T-helper 1 cell treated with Interleukin-12 subunit alpha and Interleukin-12 subunit beta and Interleukin-4 antibody, amounts not matched to agents 30 μg/mL and 1 μg/mL, for 36 hours (primary cell): ENCODE data around the gene OCIAD1.
"Not testable (repeated sequence)": the region's sequence is repeated elsewhere in the genome, so short reads cannot be mapped to it uniquely, and the experiment has no call there.

Experiments
- H3K27ac Mint-ChIP-seq: one replicate; pipeline ENCODE4 v1.8.0; 2021; ENCODE audit warnings: mild to moderate bottlenecking, mixed read lengths
- H3K27me3 Mint-ChIP-seq: one replicate; pipeline ENCODE4 v1.8.0; 2021; ENCODE audit warnings: low read depth, mixed read lengths
- H3K36me3 Mint-ChIP-seq: one replicate; pipeline ENCODE4 v1.8.0; 2021; ENCODE audit warnings: low read depth, mixed read lengths
- H3K4me1 Mint-ChIP-seq: one replicate; pipeline ENCODE4 v1.8.0; 2021; ENCODE audit warnings: low read depth, mixed read lengths
- H3K4me3 Mint-ChIP-seq: one replicate; pipeline ENCODE4 v1.8.0; 2021; ENCODE audit warnings: mild to moderate bottlenecking, moderate library complexity, mixed read lengths
- H3K9me3 Mint-ChIP-seq: one replicate; pipeline ENCODE4 v1.8.0; 2021; ENCODE audit warnings: mixed read lengths

The OCIAD1 gene, protein sequence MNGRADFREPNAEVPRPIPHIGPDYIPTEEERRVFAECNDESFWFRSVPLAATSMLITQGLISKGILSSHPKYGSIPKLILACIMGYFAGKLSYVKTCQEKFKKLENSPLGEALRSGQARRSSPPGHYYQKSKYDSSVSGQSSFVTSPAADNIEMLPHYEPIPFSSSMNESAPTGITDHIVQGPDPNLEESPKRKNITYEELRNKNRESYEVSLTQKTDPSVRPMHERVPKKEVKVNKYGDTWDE

DNA sequence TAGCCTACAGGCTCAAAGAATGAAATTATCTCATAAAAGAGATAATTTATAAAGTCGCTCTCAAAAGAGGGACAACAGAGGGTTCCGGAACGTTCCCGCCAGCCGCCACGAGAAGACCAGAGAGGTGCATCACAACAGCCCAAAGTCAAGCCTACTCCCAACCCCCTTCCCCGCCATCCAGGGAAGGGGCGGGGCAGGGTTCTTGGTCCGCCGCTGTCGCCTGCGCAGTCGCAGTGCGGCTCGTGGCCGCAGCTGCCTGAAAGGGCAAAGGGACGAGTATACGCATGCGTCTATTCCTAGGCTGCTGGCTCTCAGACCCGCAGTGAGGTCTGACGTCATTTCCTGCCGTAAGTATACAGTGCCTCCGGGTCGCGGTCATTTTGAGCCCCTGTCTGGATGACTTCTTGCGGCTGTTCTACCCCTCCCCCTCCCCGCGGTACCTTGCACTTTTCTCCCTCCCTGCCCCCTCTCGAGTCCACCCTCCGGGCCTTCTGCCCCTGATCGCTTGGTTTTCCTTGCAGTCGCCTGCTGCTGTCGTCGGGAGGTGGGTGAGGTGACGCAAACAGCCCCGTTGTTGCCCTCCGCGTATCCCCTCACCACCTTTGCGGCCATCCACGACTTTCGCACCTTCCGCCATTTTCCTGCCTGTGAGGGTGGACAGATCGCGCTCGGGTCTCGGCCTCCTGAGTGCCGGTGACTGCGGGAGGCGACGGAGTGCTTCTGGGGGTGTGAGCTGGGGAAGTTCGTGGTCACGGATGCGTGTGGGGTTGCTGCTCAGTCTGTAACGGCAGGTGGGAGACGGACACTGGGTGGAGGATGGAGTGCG lies at the start of gene OCIAD1:
OCIAD1 (plus strand) TSS at position 383 of the 826 bp plus-strand sequence. CDS start 1,537 bp downstream, outside the sequence.
- Mint-ChIP-seq H3K4me3 (peak within 1 kb of the TSS; percentile 100), H3K36me3 (peaks cover 22% of the 10 kb centered on the region), H3K27me3 (peaks cover 3% of the 10 kb centered on the region), H3K9me3 (no peaks in the 10 kb centered on the region), H3K27ac (peak within 1 kb of the TSS; percentile 100), H3K4me1 (peaks cover 23% of the 10 kb centered on the region)

DNA sequence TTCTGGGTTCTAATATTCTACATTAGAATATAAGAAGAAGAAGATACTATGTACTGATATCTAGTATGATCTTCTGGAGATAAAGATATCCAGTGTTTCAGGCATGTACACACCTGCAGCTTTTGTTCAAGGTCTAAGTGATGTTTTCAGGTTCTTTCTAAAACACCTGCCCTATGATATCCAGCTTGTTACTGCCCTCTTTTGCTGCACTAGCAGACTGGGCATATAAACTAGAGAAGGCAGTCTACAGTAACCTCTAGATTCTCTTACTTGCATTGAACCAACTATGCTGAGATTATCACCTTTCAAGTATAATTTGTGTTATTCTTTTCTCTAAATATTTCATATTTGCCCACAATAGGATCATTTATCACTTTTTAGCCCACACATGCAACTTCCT lies 48.9 kb upstream of the OCIAD1 start:
- Mint-ChIP-seq H3K27ac (no peak overlapping the region), H3K4me1 (peaks cover 25% of the 10 kb centered on the region), H3K27me3 (no peaks in the 10 kb centered on the region), H3K36me3 (no peaks in the 10 kb centered on the region), H3K9me3 (no peaks in the 10 kb centered on the region), H3K4me3 (no peak overlapping the region)

- Mint-ChIP-seq H3K4me1 (peaks cover 11% of the 10 kb centered on the region), H3K4me3 (no peak overlapping the region), H3K9me3 (no peaks in the 10 kb centered on the region), H3K36me3 (no peaks in the 10 kb centered on the region), H3K27ac (no peak overlapping the region), H3K27me3 (no peaks in the 10 kb centered on the region)
Observed at GRCh38 chr4:48785302-48785701, 45.6 kb upstream of the OCIAD1 start.

- no peaks in the 10 kb centered on the region for H3K27me3 Mint-ChIP-seq
- no peaks in the 10 kb centered on the region for H3K36me3 Mint-ChIP-seq
- peaks cover 1% of the 10 kb centered on the region for H3K4me1 Mint-ChIP-seq
- no peak overlapping the region for H3K4me3 Mint-ChIP-seq
- H3K9me3 Mint-ChIP-seq, result no peaks in the 10 kb centered on the region
- H3K27ac Mint-ChIP-seq, result no peak overlapping the region
Observed at GRCh38 chr4:48786549-48786948, 44.3 kb upstream of the OCIAD1 start.

GRCh38 chr4:48787056-48787455 lies 43.8 kb upstream of the OCIAD1 start:
- no peaks in the 10 kb centered on the region for H3K36me3 Mint-ChIP-seq
- H3K4me1 Mint-ChIP-seq, result peaks cover 1% of the 10 kb centered on the region
- H3K27me3 Mint-ChIP-seq, result no peaks in the 10 kb centered on the region
- no peaks in the 10 kb centered on the region for H3K9me3 Mint-ChIP-seq
- no peak overlapping the region for H3K27ac Mint-ChIP-seq
- H3K4me3 Mint-ChIP-seq, result no peak overlapping the region

GRCh38 chr4:48790561-48790960 lies 40.3 kb upstream of the OCIAD1 start:
- no peak overlapping the region for H3K4me3 Mint-ChIP-seq
- H3K9me3 Mint-ChIP-seq, result no peaks in the 10 kb centered on the region
- no peak overlapping the region for H3K27ac Mint-ChIP-seq
- no peaks in the 10 kb centered on the region for H3K27me3 Mint-ChIP-seq
- no peaks in the 10 kb centered on the region for H3K36me3 Mint-ChIP-seq
- peaks cover 1% of the 10 kb centered on the region for H3K4me1 Mint-ChIP-seq

GRCh38 chr4:48791313-48791712 lies 39.6 kb upstream of the OCIAD1 start:
- Mint-ChIP-seq H3K9me3 (no peaks in the 10 kb centered on the region), H3K4me1 (peaks cover 1% of the 10 kb centered on the region), H3K36me3 (no peaks in the 10 kb centered on the region), H3K27ac (no peak overlapping the region), H3K4me3 (no peak overlapping the region), H3K27me3 (no peaks in the 10 kb centered on the region)

DNA sequence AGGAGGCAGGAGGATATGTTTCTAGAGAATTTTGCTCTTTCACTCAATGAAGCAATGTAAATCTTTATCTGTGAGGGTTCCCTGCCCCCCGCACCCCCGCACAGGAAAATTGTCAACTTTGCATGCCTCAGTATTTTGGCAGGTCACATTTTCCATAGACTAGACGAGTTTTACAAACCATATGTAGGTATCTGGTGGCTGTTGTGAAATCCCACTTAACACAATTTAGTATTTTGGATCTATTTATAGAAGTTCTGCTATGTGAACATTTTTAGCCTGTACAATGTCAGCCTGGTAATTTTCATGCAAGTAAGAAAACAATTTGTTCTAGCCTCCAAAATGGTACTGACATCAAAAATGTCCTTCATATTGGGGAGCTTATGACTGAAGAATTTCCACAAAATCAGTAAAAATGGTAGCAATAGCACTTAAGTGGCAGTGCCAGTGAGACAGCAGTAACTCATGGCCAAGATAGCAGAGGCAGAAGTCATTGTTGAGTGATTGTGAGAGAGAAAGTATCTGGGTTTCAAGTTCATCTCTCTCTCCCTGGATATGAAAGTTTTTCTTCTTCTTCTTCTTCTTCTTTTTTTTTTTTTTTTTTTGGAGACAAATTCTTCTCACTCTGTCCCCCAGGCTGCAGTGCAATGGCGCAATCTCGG lies 38.4 kb upstream of the OCIAD1 start:
- H3K9me3 Mint-ChIP-seq, result no peaks in the 10 kb centered on the region
- peaks cover 1% of the 10 kb centered on the region for H3K4me1 Mint-ChIP-seq
- no peak overlapping the region for H3K4me3 Mint-ChIP-seq
- H3K36me3 Mint-ChIP-seq, result no peaks in the 10 kb centered on the region
- H3K27me3 Mint-ChIP-seq, result no peaks in the 10 kb centered on the region
- H3K27ac Mint-ChIP-seq, result no peak overlapping the region

- no peak overlapping the region for H3K4me3 Mint-ChIP-seq
- H3K4me1 Mint-ChIP-seq, result no peaks in the 10 kb centered on the region
- no peaks in the 10 kb centered on the region for H3K9me3 Mint-ChIP-seq
- no peaks in the 10 kb centered on the region for H3K27me3 Mint-ChIP-seq
- no peaks in the 10 kb centered on the region for H3K36me3 Mint-ChIP-seq
- no peak overlapping the region for H3K27ac Mint-ChIP-seq
Observed at GRCh38 chr4:48795108-48795507, 35.8 kb upstream of the OCIAD1 start.

DNA sequence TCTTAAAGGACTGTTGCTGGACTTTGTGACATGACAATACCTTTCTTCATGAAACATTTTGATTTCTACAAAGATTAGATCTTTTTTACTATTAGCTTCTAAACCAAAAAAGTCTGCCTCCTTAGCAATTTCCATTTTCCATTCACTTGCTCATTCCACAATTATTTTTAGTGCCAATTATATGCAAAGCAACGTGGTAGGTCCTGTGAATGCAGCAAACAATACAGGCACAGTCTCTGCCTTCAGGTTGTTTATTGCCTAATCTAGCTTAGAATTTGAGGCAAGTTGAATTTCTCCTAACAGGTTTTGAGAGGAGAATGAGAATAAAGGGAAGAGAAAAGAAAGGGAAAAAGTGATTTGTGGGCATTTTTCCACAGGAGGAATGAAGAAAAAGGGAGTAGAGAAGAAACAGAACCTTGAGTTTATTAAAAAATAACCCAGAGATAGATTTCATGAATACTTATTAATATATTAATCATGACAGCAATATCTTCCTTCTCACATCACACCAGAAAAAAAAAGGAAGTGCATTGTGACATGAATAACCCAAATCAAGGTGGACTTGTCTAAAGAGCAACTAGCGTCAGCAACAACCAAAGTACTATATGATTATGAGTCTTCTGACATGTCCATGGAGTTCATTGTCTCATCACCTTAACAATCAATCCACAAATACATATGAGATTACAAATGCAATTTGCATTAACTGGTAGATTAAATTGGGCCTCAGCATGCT lies 34.5 kb upstream of the OCIAD1 start:
- H3K36me3 Mint-ChIP-seq, result no peaks in the 10 kb centered on the region
- H3K9me3 Mint-ChIP-seq, result no peaks in the 10 kb centered on the region
- H3K27me3 Mint-ChIP-seq, result no peaks in the 10 kb centered on the region
- no peaks in the 10 kb centered on the region for H3K4me1 Mint-ChIP-seq
- no peak overlapping the region for H3K27ac Mint-ChIP-seq
- no peak overlapping the region for H3K4me3 Mint-ChIP-seq

- no peak overlapping the region for H3K4me3 Mint-ChIP-seq
- H3K27ac Mint-ChIP-seq, result no peak overlapping the region
- H3K4me1 Mint-ChIP-seq, result no peaks in the 10 kb centered on the region
- no peaks in the 10 kb centered on the region for H3K9me3 Mint-ChIP-seq
- H3K36me3 Mint-ChIP-seq, result no peaks in the 10 kb centered on the region
- no peaks in the 10 kb centered on the region for H3K27me3 Mint-ChIP-seq
Observed at GRCh38 chr4:48796927-48797679, 33.8 kb upstream of the OCIAD1 start.

DNA sequence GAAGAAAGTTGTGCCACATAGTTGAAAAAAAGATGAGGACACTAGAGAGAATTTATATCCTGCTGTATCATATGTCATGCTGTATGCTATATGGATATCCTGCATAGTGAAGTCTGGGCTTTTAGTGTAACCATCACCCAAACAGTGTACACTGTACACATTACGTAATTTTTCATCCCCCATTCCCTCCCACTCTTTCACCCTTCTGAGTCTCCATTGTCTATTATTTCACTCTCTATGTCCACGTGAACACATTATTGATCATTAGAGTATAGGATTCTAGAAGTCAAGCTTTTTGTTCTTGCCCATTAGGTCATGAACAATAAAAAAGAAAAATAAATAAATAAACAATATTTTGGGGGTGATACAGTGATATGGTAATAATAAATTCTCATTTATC lies 32.8 kb upstream of the OCIAD1 start:
- H3K27me3 Mint-ChIP-seq, result no peaks in the 10 kb centered on the region
- no peak overlapping the region for H3K27ac Mint-ChIP-seq
- no peaks in the 10 kb centered on the region for H3K4me1 Mint-ChIP-seq
- no peaks in the 10 kb centered on the region for H3K9me3 Mint-ChIP-seq
- H3K36me3 Mint-ChIP-seq, result no peaks in the 10 kb centered on the region
- no peak overlapping the region for H3K4me3 Mint-ChIP-seq

- no peaks in the 10 kb centered on the region for H3K9me3 Mint-ChIP-seq
- H3K36me3 Mint-ChIP-seq, result no peaks in the 10 kb centered on the region
- no peak overlapping the region for H3K4me3 Mint-ChIP-seq
- H3K27me3 Mint-ChIP-seq, result no peaks in the 10 kb centered on the region
- no peak overlapping the region for H3K27ac Mint-ChIP-seq
- no peaks in the 10 kb centered on the region for H3K4me1 Mint-ChIP-seq
Observed at GRCh38 chr4:48799157-48799556, 31.7 kb upstream of the OCIAD1 start.

GRCh38 chr4:48800155-48800554 lies 30.7 kb upstream of the OCIAD1 start:
- H3K27me3 Mint-ChIP-seq, H3K36me3 Mint-ChIP-seq, H3K4me1 Mint-ChIP-seq, H3K27ac Mint-ChIP-seq, H3K9me3 Mint-ChIP-seq, H3K4me3 Mint-ChIP-seq: not testable (repeated sequence)
